Superior temporal gyrus (tissue), 1 donor: ENCODE results near the gene EIF4B.

Experiments used
- DNase-seq: peaks from one replicate; pipeline ENCODE4 v3.0.0-alpha.2; 2016; ENCODE audit errors: extremely low spot score

The EIF4B gene

DNA sequence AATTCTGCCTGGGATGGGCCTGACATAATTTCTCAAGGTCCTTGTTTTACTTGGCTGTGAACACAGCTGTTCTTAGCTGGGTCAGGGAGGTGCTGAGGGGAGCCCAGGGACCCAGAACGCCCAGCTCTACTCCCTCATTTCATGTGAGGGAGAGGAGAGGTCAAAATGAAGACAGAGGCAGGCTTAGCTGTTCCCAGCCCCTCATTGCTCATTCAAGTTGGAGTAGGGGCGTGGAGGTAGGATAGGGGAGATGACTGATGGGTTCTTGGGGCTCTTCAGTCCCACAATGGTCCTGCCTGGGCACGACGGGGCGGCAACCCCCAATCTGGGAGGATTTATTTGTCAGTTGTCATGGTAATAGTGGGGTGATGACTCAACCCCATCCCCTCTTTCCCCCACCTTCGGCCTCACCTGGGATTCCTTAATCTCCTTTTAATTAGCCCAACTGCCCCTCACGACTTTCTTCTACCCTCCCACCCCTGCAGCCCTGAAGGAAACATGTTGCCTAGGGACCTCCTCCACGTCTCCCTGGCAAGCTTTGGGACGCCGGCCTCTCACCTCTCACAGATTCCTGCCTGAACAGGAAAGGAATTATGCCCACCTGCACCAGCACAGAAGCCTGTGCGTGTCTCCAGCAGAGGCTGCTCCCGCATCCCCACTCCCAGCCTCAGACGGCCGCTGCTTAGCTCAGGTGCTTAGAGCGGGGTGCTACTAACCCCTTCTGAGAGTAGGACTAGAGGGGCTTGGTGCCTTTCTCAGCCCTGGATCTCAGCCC is 62.7 kb downstream of the EIF4B start:
- DNase-seq = no peak

DNA sequence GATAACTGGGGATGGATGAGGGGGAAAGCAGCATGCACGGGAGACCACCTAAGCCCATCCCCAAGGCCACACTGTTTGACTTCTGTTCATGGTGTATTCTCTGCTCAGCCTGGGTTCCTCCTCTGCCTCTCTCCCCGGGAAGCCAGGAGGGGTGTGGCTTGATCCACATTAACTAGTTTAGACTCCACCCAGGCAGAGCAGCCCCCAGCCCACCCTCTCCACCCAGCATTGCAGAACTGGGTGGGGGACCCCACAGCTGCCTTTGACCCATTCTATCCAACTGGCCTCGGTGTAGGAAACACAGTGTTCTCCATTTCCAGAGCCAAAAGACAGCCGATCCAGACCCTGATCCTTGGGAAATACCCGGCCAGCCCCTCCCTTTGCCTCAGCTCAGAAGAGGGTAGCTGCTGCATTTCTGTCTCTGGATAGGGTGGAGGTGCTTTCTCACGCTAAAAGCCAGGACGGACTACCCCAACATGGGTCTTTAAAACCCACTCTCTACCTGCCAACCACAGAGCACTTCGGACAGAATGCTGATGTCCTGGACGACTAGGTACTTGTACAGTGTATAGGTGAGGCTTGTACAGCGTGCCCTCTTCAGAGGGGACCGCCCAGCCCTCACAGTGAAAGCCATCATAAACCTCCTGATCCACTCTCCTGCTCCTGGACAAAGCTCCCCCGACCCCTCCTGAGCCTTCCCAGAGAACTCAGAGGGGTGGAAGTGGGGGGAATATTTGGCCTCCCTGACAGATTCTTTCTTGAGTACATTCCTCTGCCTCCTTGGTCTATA is 63.6 kb downstream of the EIF4B start:
- no peak for DNase-seq

DNA sequence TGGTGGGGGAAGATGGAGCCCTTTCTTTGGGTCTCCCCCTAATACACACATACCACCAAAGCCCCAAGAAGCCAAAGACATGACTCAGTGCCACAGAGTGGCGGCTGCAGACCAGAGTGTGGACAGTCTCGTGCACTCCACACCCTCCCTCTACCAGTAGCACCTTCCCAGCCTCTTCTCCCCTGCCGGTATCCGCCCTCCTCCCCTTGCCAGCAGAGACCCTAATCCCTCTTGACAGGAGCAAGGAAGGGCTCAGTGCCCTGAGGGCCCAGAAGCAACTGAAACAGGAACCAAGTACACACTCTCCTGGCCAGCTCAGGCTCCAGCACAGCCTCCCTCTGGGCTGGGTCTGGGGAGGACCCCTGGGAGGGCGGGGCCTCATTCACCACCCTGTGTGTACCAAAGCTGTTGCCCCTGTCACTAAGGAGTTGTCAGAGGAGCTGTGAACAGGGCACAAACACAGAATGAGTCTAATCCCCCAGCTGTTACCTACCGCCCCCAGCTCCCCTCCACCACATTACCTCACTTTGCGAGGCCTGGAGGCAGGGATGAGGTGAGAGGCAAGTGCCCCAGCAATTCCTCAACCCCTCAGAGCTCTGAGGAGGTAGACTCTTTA is 64.7 kb downstream of the EIF4B start:
- no peak for DNase-seq

DNA sequence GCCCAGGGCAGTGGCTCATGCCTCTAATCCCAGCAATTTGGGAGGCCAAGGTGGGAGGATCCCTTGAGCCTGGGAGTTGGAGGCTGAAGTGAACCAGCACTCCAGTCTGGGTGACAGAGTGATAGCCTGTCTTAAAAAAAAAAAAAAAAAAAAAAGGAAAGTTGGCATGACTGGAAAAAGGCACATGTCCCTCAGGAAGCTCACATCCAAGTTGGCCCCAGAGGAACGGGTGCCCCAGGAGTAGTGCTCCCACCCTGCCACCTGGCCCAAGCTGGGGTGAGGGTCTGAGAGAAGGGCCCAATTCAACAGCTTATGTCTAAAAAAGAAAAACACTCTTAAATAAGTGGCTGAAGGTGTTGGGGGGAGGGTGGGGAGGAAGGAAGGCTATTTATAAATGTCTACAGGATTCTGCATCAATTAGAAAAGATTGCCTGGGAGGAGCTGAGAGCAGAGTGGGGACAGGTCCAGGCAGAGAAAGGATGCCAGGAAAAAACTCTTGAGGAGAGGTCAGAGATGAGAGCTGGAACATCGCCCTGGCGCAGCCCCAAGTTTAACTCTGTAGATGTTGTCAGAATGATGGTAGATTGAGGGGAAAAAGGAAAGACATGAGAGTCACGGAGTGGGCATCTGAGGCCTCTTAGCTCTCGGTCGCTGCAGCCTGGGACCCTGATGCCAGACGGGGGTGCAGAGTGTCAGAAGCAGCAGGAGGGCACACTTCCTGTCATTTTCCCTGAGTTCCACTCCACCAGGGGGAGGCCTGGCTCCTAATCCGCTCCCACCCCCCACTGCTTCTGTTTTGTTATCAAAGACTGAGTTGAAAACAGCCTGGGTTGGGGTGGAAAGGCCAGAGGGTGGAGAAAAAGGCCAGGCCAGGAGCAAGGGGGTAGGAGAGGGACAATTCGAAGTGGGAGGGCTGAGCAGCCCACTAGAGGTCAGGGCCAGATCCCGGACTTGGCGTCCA is 65.6 kb downstream of the EIF4B start:
- no peak for DNase-seq

DNA sequence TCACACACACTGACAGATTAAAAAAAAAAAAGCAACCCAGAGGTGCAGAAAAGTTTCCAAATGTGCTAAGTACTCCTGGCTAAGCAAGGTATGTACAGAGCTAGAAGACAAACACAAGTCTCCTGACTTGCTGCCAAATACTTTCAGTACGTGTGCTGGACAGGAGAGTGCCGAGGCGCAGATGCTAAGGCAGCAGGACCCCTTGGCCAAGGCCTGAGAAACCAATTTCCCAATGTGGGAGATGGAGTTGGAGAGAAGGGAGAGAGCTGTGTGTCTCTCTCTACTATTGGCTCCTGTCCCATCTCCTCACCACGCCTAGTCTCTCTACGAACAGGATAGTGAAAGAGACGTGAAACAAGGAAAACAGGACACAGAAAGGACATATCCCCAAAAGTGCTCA is 67.6 kb downstream of the EIF4B start:
- no peak for DNase-seq

DNA sequence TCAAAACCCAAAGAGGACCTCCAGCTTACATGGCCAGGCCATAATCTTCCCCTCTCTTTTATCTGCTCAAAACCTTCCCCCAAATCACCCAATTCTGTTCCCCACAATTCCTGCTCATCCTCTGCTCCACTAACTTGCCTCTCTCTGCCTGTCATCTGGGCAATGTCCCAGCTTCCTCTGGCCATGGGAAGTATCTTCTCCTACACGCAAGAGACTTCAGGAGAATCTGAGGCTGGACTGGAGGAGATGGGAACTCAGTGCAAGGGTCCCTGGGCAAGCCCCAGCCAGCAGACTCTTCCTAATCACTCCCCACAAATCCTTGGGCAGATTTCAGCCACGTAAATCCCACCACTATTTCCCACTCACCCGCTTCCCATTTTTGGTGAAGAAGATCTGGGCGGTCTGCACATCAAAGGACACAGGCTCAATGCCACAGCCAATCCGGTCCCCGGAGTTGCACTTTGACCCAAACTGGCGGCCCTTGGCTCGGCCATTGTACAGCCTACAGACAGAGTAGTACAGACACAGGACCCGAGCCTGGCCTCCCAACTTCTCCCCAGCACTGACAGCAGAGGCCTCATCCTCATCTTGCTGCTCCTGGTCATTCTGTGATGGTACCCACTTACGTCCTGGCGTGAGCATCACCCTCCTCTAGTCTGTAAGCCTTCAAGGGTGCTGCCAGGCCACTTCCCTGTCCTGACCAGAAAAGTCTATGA is 68.2 kb downstream of the EIF4B start:
- DNase-seq = no peak

DNA sequence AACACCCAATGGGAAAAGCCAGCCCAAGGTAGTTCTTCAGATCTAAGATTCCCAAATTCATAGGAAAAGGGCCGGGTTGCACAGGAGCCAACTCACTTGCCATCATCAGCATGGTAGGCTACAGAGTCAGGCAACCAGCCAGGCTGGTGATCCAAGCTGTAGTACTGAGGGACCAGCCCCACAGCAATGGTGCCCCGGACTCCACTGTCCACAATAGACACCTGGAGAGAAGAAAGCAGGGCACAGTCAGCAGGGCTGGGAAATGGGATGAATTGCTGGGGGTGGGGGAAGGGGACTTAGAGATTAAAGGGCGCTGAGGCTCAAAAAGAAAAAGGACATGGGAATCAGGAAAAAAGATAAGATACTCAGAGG is 68.7 kb downstream of the EIF4B start:
- no peak for DNase-seq

DNA sequence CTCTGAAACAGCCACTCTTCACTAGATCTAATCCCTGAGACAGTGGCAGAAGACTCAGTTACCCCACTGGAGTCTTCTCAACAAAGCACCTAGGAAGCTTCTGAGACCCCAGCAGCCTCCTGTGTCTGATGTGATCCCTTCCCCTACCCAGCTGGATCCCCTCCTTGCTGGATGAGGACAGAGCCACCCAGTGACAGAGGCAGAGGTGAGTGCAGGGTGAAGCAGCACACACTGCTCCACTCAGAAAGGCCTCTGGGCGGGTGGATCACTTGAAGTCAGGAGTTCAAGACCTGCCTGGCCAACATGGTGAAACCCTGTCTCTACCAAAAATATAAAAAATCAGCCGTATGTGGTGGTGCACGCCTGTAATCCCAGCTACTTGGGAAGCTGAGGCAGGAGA is 70.2 kb downstream of the EIF4B start:
- no peak for DNase-seq

DNA sequence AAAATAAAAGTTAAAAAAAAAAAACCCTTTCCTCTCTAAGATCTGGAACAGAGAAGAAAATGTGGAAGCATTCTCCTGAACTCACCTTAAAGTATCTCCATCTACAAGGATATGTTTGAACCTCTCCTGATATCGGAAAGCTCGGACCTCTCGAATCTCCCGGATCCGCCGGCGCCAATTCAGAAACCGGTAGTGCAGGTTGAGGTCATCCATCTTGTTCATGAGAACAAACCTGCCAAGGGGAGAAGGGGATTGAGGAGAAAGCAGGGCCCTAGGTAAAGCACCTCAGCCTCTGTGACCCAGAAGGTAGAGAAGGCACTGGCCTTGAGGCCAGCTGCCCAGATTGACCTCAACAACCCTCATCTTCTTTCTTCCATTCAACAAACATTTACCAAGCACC is 70.8 kb downstream of the EIF4B start:
- DNase-seq = no peak

DNA sequence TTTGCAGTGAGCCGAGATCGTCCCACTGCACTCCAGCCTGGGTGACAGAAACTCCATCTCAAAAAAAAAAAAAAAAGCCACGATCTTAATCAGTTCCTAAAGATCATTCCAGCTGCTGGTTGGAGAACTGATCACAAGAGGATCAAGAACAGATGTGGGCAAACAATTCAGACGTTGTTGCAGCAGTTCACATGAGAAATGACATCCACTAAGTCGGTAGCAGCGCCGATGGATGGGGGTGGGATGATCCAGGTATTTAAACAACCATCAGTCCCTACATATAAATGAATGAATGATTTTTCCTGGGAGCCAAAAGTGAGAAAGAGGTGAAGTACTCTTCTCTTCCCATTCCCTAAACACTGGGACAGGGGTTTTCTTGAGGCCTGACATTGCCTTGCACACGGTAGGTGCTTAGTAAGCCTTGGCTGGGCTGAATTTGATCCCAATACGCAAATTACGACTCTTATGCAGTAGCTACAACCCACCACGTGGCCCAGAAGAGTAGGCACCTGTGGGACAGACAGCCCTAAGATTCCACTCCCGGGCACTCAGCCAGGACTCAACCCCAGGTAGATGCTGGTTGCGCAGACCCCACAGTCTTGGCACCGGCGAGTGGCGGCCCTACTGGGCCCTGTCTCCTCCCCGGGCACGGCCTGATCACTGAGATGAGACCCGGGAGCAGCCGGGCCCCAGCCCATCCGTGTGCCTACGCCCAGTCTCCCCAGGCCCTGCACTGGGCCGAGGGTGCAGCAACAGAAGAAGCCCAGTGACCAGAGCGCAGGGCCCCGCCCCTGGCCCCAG is 72.4 kb downstream of the EIF4B start:
- peak; percentile 41 for DNase-seq

DNA sequence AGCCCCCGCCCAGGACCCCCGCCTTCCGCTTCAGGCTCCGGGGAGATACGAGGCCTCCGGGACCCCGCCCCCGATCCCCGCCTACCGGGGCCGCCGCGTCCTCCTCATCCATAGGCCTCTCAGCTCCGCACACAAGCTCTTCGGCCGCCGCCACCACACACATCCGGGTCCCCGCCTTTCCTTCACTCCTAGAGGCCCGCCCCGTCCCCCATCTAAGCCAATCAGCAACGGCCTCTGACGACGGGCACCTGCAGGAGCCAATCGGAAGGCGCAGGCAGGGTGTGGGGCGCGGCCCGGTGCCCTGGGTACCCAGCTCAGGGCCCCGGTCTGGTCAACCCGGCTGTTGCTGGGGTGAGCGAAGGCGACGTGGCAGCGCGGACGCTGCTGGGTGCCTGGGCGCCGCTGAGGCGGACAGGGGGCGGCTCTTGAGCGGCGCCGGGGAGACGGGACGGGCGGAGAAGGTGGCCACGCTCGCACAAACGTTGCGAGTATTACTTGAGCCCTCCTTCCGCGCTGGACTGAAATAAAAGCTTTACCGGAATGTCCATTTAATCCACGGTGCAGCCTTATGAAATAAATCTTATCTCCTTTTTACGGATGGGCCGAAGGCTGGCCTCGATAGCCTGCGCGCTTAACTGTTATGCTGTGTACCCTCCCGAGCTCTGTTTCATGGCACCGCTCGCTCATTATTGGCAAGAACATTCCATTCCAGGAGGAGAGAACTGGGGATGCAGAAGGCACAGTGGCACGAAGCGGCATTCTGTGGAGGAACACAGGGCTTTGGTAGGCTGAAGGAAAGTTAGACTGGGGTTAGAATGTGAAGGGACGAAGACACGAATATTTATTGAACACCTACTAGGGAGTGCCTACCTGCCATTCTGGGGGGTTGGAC is 73.2 kb downstream of the EIF4B start, which contains the start of gene SPRYD3:
TSS of gene SPRYD3 (minus strand) at position 165 of the 892 bp plus-strand sequence. CDS start at position 108, 57 bp downstream.
- peak; percentile 98 for DNase-seq

DNA sequence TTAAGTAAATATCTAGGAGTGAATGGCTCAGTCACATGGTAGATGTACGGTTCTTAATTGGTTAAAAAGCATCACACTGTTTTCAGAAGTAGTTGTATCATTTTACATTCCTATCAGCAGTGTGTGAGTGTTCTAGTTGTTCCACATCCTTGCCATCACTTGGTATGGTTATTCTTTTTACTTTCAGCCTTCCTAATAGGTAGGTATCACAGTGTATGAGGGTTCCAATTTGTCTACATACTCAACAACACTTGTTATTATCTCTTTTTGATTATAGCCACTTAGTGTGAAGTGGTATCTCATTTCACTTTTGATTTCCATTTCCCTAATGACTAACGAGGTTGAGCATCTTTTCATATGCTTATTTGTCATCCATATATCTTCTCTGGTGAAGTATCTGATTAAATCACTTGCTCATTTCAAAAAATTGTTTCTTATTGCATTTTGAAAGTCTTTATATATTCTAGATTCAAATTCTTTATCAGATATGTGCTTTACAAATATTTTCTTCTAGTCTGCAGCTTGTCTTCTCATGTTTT is 76.5 kb downstream of the EIF4B start:
- DNase-seq = no peak

DNA sequence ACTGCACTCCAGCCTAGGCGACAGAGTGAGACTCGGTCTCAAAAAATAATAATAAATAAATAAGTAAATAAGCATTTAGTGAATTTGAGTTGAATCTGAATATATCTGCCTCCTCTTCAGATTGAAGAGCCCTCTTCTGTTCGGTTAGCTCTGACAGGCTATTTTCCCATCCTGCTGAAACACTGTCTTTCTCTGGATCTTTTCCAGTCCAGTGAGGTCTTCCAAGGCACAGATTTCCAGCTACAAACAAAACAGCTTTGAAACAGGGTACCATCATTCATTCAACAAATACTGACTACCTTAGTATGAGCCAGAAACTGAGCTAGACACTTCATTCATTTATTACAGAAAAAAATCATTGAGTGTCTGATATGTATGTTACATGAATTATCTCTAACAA is 80.1 kb downstream of the EIF4B start:
- DNase-seq = no peak

DNA sequence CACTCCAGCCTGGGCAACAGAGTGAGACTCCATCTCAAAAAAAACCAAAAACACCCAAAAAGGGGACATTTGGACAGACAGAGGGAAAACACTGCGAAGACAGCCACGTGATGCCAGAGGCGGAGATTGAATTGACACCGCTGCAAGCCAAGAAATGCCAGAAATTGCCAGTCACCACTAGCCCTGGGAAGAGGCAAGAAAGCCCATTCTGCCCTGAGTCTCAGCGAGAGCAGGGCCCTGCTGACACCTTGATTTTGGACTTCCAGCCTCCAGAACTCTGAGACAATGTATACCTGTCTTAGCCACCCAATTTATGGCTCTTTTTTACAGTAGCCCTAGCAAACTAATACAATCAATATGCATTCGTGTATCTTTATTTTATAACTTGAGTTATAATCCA is 83.8 kb downstream of the EIF4B start:
- no peak for DNase-seq

DNA sequence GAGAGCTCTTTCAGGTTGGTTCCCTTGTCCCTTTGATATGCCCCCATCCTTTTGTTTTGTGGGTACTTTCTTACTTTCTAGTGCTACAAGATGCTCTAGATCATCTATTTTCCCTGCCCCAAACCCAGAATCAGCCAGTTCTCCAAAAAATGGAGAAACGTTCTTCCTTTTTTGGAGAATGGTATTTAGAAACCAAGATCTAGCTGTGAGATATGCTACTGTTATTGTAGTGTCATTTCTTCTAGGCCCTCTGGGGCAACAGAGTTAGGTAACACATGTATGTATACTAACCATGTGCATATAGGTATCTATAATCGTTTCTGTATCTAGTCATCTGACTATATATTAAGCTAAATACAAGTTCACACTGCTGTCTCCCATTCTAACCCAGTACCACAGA is 84.3 kb downstream of the EIF4B start:
- DNase-seq = no peak

DNA sequence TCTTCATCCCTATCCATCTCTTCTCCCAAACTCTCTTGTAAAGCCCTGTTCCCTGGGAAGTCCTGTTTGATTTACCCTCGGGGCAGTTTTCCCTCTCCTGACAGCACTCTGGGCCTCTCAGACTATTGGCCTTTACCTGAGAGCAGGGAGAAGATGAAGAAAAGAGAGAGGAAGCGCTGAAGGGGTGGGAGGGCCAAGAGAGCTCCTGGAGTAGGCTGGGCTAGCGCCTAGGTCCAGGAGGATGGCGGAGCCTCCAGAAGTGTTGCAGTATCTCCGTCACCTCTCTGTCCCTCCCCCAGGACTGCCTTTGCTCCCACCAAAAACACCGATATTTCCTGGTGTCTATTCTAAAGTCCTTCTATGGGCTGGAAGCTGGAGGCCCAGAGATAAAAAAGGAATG is 85.5 kb downstream of the EIF4B start:
- DNase-seq = no peak
